Brain microvascular endothelial cell (primary cell): ENCODE data around the gene FRMD3.

Experiments
- DNase-seq: peaks from one replicate; pipeline ENCODE4 v3.0.0-alpha.2; 2020
- H3K27ac ChIP-seq: fragments of 250-450 bp; sonication (Bioruptor Pico); 2 replicates; pipeline ENCODE4 v1.5.1; 2020; ENCODE audit warnings: mild to moderate bottlenecking, moderate library complexity
- H3K27me3 ChIP-seq: fragments of 250-450 bp; sonication (Bioruptor Pico); replicated peaks from 2 replicates; pipeline ENCODE4 v1.5.1; 2020; ENCODE audit warnings: mild to moderate bottlenecking
- H3K36me3 ChIP-seq: fragments of 250-450 bp; sonication (Bioruptor Pico); replicated peaks from 2 replicates; pipeline ENCODE4 v1.5.1; 2020; ENCODE audit warnings: mild to moderate bottlenecking
- H3K4me3 ChIP-seq: 2 replicates; pipeline ENCODE4 v1.5.1; 2011; ENCODE audit warnings: low read depth, mild to moderate bottlenecking, control low read depth, low read length, moderate library complexity
- CTCF ChIP-seq: IDR thresholded peaks from 2 replicates; pipeline ENCODE4 v1.5.1; 2011; ENCODE audit warnings: low read depth, mild to moderate bottlenecking, moderate library complexity, low read length, control low read depth, inconsistent platforms; ENCODE audit errors: missing control alignments
- in situ Hi-C: cut with HindIII; loops from 2 replicates; pipeline ENCODE4 v1.10.0; 2017; ENCODE audit warnings: low sequenced_read_pairs, low pct_ligation_motif_present

The FRMD3 gene

GRCh38 chr9:83247732-83248131 lies 290.5 kb downstream of the FRMD3 start:
- Histone ChIP-seq H3K4me3 (no peak overlapping the region), H3K27me3 (no peaks in the 10 kb centered on the region), H3K36me3 (no peaks in the 10 kb centered on the region), H3K27ac (no peak overlapping the region)
- TF ChIP-seq CTCF: no peak
- DNase-seq: no peak
- in situ Hi-C loops: no loop called here

DNA sequence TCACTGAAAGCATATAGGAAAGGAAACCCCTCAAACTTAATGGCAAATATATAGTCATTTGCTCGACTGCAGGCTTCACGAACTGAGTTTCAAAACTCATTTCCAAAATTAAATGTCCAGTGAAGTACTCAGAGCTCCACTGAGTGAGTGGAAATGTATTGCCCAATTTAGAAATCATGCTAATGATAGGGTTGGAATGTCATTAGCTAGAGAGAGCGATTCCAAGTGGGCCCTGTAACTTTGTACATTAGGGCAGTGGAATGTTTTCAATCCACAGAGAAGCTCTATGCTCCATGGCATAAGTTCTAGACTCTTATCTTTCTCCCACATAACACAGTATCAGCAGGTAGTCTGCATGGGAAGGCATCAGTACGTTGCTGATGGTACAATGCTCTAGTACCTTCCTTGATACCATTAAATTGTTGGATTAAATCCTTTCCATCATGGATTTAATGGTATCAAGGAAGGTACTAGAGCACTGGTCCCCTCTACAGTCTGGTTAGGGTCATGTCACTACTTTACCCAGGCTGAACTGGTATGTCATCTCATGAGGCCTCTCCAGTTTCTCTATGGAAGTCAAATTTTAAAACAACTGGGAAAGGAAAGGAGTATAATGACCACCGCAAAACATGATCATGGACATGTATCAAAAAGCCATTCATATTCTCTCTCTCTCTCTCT lies 292.1 kb downstream of the FRMD3 start:
- Histone ChIP-seq H3K27me3 (no peaks in the 10 kb centered on the region), H3K27ac (no peak overlapping the region), H3K36me3 (no peaks in the 10 kb centered on the region), H3K4me3 (no peak overlapping the region)
- in situ Hi-C loops: no loop called here
- TF ChIP-seq CTCF: no peak
- no peak for DNase-seq

DNA sequence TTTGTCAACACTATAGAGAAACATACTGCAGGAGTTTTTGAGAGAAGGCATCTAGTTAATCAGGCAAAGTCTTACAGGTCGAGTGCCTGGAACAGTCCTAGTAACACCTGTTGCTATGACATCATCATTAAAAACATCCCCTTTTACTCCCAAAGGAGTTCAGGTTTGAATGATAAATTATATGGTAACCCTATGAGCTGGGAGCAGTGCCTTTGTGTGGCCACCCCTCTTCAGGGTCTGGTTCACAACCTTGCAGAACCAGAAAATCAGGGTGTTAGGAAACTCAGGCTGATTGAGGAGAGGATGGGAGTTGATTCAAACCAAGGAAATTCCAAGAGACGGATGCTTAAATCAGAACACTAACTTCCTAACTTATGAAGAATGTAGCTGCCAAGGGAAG lies 296.1 kb downstream of the FRMD3 start:
- Histone ChIP-seq H3K27ac (no peak overlapping the region), H3K27me3 (no peaks in the 10 kb centered on the region), H3K4me3 (no peak overlapping the region), H3K36me3 (no peaks in the 10 kb centered on the region)
- TF ChIP-seq CTCF: no peak
- DNase-seq: no peak
- in situ Hi-C loops: no loop called here

DNA sequence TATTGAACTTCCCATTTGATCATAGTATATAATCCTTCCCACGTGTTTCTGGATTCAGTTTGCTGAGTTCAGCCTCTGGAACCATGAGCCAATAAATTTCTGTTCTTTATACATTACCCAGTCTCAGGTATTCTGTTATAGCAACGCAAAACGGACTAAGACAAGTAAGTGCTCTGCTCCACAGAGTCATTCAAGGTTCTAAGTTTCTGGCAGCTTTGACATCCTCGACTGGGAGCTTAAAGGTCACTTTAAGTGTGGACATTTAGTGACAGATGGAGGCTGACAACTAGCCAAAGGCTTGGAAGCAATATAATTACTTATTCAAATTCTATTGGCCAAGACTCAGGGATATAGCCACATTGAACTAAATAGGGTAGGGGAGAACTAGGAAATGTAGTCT lies 297.5 kb downstream of the FRMD3 start:
- no peaks in the 10 kb centered on the region for H3K27me3 ChIP-seq
- no peaks in the 10 kb centered on the region for H3K36me3 ChIP-seq
- H3K27ac ChIP-seq: no peak overlapping the region
- DNase-seq: no peak
- no peak overlapping the region for H3K4me3 ChIP-seq
- in situ Hi-C loops: no loop called here
- no peak for TF ChIP-seq CTCF

DNA sequence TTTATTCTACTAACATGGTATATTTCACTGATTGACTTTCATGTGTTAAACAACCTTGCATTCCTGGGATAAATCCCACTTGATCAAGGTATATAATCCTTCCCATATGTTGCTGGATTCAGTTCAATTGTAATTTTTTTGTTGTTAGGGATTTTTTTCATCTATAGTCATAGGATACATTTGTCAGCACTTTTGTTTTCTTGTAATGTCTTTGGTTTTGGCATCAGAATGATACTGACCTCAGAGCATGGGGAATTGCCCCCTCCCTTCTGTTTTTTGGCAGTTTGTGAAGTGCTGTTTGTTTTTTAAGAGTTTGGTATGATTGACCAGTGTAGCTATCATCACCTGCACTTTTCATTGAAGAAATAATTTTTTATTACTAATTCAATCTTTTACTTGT lies 298.5 kb downstream of the FRMD3 start:
- Histone ChIP-seq H3K27me3 (no peaks in the 10 kb centered on the region), H3K27ac (no peak overlapping the region), H3K36me3 (no peaks in the 10 kb centered on the region), H3K4me3 (no peak overlapping the region)
- no peak for DNase-seq
- TF ChIP-seq CTCF: no peak
- in situ Hi-C loops: no loop called here
